GM12878 (cell line): ENCODE results near the gene KATNA1. TPM values are rescaled to one million over a fixed set of nuclear protein-coding genes. Genes with fewer than 3 reads are reported as not detected.

Experiments
- ATAC-seq: fragments of 200-7000 bp; cut with Tn5 transposase; 3 replicates; pipeline ENCODE4 v1.9.1; 2020; ENCODE audit warnings: mild to moderate bottlenecking, moderate library complexity
- BruUV-seq: library from RNA; stranded (reverse); fragments of 400-500 nt; replicated peaks from 2 replicates; lab custom pipeline; 2021; lab: Mats Ljungman, UMichigan
- CTCF ChIA-PET: fragments of 300-600 bp; sonication (Branson Sonifier 250); formaldehyde crosslinking; extraction: SDS; loops from one replicate; lab custom pipeline; 2021; ENCODE audit warnings: inconsistent platforms; lab: Yijun Ruan, JAX
- POLR2A ChIA-PET: fragments of 350-600 bp; formaldehyde crosslinking; extraction: SDS; loops from one replicate; lab custom pipeline; 2021; ENCODE audit warnings: inconsistent platforms; lab: Charles Lee
- RAD21 ChIA-PET: fragments of 300-600 bp; sonication (Branson Sonifier 250); formaldehyde crosslinking; loops from one replicate; lab custom pipeline; 2023; ENCODE audit warnings: antibody characterized with exemption; ENCODE audit not compliant: unreplicated experiment; lab: Charles Lee
- SMC1A ChIA-PET: fragments of 300-600 bp; sonication (Branson Sonifier 250); formaldehyde crosslinking; loops from one replicate; lab custom pipeline; 2023; ENCODE audit not compliant: unreplicated experiment, uncharacterized antibody; lab: Charles Lee
- DNase-seq: peaks from one replicate; pipeline ENCODE4 v3.0.0-alpha.2; 2011; ENCODE audit warnings: low read depth, low spot score
- FAIRE-seq: peaks from 3 replicates; lab custom pipeline; 2011; peaks lifted over from hg19 to GRCh38; lab: Jason Lieb, UNC
- H2AFZ ChIP-seq: 2 replicates; pipeline ENCODE4 v1.6.0; 2011; ENCODE audit warnings: low read depth, low read length, control low read depth; ENCODE audit not compliant: control insufficient read depth
- H3K27ac ChIP-seq: 2 replicates; pipeline ENCODE4 v1.5.1; 2011; ENCODE audit warnings: control low read depth; ENCODE audit not compliant: control insufficient read depth, insufficient read depth
- H3K27me3 ChIP-seq, 2 experiments: replicated peaks in 1 of 2; 2 replicates each; pipeline versions ENCODE4 v1.6.0 to v1.6.1; 2011; ENCODE audit warnings: low read length in 1 of 2; ENCODE audit not compliant: control insufficient read depth in 2 of 2, insufficient read depth in 2 of 2
- H3K36me3 ChIP-seq, 2 experiments: 2 replicates each; pipeline ENCODE4 v1.5.1; 2011; ENCODE audit warnings: low read length in 1 of 2; ENCODE audit not compliant: control insufficient read depth in 2 of 2, insufficient read depth in 2 of 2
- H3K4me1 ChIP-seq: 2 replicates; pipeline ENCODE4 v1.6.1; 2011; ENCODE audit warnings: mild to moderate bottlenecking, low read length, moderate library complexity, mixed read lengths; ENCODE audit not compliant: control insufficient read depth, insufficient read depth
- H3K4me2 ChIP-seq: 2 replicates; pipeline ENCODE4 v1.6.0; 2011; ENCODE audit warnings: control low read depth; ENCODE audit not compliant: control insufficient read depth, insufficient read depth
- H3K4me3 ChIP-seq: fragments of 200-600 bp; sonication (generic); 2 replicates; pipeline ENCODE4 v1.5.1; 2016
- H3K79me2 ChIP-seq: 2 replicates; pipeline ENCODE4 v1.6.0; 2011; ENCODE audit warnings: low read length; ENCODE audit not compliant: control insufficient read depth, insufficient read depth
- H3K9ac ChIP-seq: 2 replicates; pipeline ENCODE4 v1.8.0; 2011; ENCODE audit warnings: low read length, control low read depth, mixed read lengths; ENCODE audit not compliant: control insufficient read depth, insufficient read depth
- H3K9me3 ChIP-seq: replicated peaks from 3 replicates; pipeline ENCODE4 v1.5.1; 2011; ENCODE audit warnings: mild to moderate bottlenecking, low read length; ENCODE audit not compliant: control insufficient read depth, insufficient read depth
- H4K20me1 ChIP-seq: 2 replicates; pipeline ENCODE4 v1.6.0; 2011; ENCODE audit not compliant: control insufficient read depth, insufficient read depth
- BCL11A ChIP-seq: IDR thresholded peaks from 2 replicates; pipeline ENCODE4 v1.6.1; 2011; ENCODE audit warnings: low read depth, low read length
- CREM ChIP-seq: IDR thresholded peaks from 2 replicates; pipeline ENCODE4 v1.6.1; 2014; ENCODE audit warnings: antibody characterized with exemption, low read depth
- EED ChIP-seq: sonication (generic); IDR thresholded peaks from 2 replicates; pipeline ENCODE4 v1.6.1; 2016; ENCODE audit warnings: antibody characterized with exemption, low read depth
- IRF4 ChIP-seq: IDR thresholded peaks from 2 replicates; pipeline ENCODE4 v1.6.1; 2011; ENCODE audit warnings: low read depth, low read length
- JUNB ChIP-seq: IDR thresholded peaks from 2 replicates; pipeline ENCODE4 v1.6.1; 2016; ENCODE audit warnings: antibody characterized with exemption, mild to moderate bottlenecking
- KAT2A ChIP-seq: conservative IDR thresholded peaks from 2 replicates; pipeline ENCODE4 v1.6.1; 2011; ENCODE audit warnings: low read depth, low read length; ENCODE audit not compliant: control insufficient read depth
- KDM1A ChIP-seq: fragments of 200-600 bp; sonication (generic); IDR thresholded peaks from 2 replicates; pipeline ENCODE4 v1.6.1; 2016; ENCODE audit warnings: borderline replicate concordance
- NFIC ChIP-seq: IDR thresholded peaks from 2 replicates; pipeline ENCODE4 v1.6.1; 2012; ENCODE audit warnings: low read depth, mild to moderate bottlenecking, inconsistent platforms, low read length, moderate library complexity
- RUNX3 ChIP-seq: IDR thresholded peaks from 2 replicates; pipeline ENCODE4 v1.6.1; 2012; ENCODE audit warnings: low read length, inconsistent platforms
- SPI1 ChIP-seq: IDR thresholded peaks from 2 replicates; pipeline ENCODE4 v1.6.1; 2011; ENCODE audit warnings: low read depth, mild to moderate bottlenecking, low read length, moderate library complexity, borderline replicate concordance; ENCODE audit not compliant: insufficient read depth
- WGBS: methylation state at CpG from one replicate; pipeline ENCODE4 v1.1.6; 2016; ENCODE audit warnings: low lambda C conversion rate; ENCODE audit not compliant: insufficient replicate concordance, insufficient coverage; ENCODE audit errors: missing lambda C conversion rate; 5-methylcytosine and 5-hydroxymethylcytosine counted together
- in situ Hi-C: fragments of 300-500 bp; cut with MboI; formaldehyde crosslinking; loops from 9 replicates; pipeline ENCODE4 v1.14.3; 2018; ENCODE audit warnings: mixed read lengths
- intact Hi-C: fragments of 100-400 bp; cut with micrococcal nuclease; formaldehyde crosslinking; loops from one replicate; pipeline ENCODE4 v1.14.2; 2022; ENCODE audit not compliant: unreplicated experiment
- polyA plus RNA-seq, 11 experiments: library from polyadenylated mRNA; depleted of rRNA in 4 of 11; unstranded in 6 of 11; stranded (reverse) in 5 of 11; fragments of >200 nt; fragmentation: Nextera tagmentation in 4 of 11; fragmentation: Illumina TruSeq in 1 of 11; extraction: Ambion mirVana in 4 of 11; extraction: Trizol in 1 of 11; gene quantifications; 1 replicate in 1 of 11; 2 replicates in 10 of 11; pipeline versions ENCODE4 v1.2.1 to v1.2.3, GENCODE V29; 2011 to 2016; ENCODE audit warnings: inconsistent platforms in 2 of 11, missing spikeins in 2 of 11, low read depth in 1 of 11
- total RNA-seq, 4 experiments: library from RNA; depleted of rRNA in 3 of 4; stranded (reverse); fragments of >200 nt in 3 of 4; fragmentation: Illumina TruSeq in 1 of 4; extraction: Trizol in 1 of 4; gene quantifications; 2 replicates each; pipeline versions ENCODE4 v1.2.1 to v1.2.3, GENCODE V29; 2013 to 2021
- TF ChIP-seq, protein P1 (sequence below): fragments of 450-650 bp; formaldehyde crosslinking; IDR thresholded peaks from 2 replicates; pipeline ENCODE4 v1.5.0; 2022; ENCODE audit warnings: mild to moderate bottlenecking, missing genetic modification characterization
- TF ChIP-seq, protein P2 (sequence below): IDR thresholded peaks from 2 replicates; pipeline ENCODE4 v1.6.1; 2012; ENCODE audit warnings: low read length, inconsistent platforms

Gene KATNA1
- total and polyA plus RNA-seq, 10 of the 15 experiments (the other 5 are each of a cell fraction or from before 2014, with no cell fraction given): 15.4 to 35.3 (median 25.1) TPM

DNA sequence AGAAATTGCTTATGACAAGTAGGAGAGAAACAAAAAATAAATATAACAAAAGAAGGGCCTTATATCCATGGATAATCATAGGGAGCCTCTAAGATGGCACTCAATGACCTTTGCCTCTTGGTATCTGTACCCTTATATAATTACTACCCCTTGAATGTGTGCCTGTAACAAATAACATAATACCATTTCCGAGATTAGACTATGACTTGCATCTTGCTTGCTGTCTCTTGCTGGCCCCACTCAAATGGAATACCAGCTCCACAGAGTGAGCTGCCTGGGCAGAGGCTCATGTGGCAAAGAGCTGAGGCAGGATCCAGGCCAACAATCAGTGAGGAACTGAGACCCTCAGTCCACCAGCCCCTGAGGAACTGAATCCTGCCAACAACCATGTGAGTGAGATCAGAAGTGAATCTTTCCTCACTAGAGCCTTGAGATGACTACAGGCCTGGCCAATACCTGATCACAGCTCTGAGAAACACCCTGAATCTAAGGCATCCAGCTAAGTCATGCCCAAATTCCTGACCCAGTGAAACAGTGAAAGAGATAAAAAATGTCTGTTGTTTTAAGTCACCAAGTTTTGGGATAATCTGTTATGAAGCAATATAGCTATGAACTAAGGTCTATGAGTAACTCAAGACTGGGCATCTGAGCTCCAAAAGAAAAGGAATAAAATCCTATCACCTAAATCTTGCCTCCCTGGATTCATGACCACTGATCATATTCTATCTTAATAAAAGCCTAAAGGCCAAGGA is 5.5 kb downstream of the KATNA1 start:
- Histone ChIP-seq H3K4me1 (peaks cover 6% of the 10 kb centered on the region; the same call in 1 of the 2 replicates), H3K4me3 (no peak overlapping the region), H3K27me3 (no peaks in the 10 kb centered on the region), H3K4me2 (peak overlapping the region; percentile 49), H3K27ac (peak overlapping the region; percentile 31; the same call in 1 of the 2 replicates), H3K9ac (peak overlapping the region; percentile 15; the same call in 1 of the 2 replicates), H3K9me3 (no peaks in the 10 kb centered on the region; the same call in 1 of the 3 replicates), H3K36me3 (no peaks in the 10 kb centered on the region; a peak in 1 of 4 replicates), H4K20me1 (no peaks in the 10 kb centered on the region), H3K79me2 (peaks cover 50% of the 10 kb centered on the region), H2AFZ (no peak overlapping the region)
- ChIA-PET CTCF (interaction anchor here (1.2 to 1.6 kb wide), 2 partner anchors 13 to 18 kb away, joined by 4 to 5 read pairs; no protein-coding TSS in a partner anchor), POLR2A (interaction anchor here (0.7 to 1.2 kb wide), 2 partner anchors 13 to 76 kb away, joined by 3 to 6 read pairs; no protein-coding TSS in a partner anchor), RAD21 (no interaction called here), SMC1A (interaction anchor here (0.7 to 1.9 kb wide), 8 partner anchors 10 to 78 kb away, joined by 3 to 5 read pairs (median 4); no protein-coding TSS in a partner anchor)
- FAIRE-seq: no peak
- no peak for DNase-seq
- TF ChIP-seq RUNX3 (0 out of 2 replicates have a peak, but pooled peaks have one; percentile 21), IRF4 (peak; percentile 74), KDM1A (no peak), NFIC (peak; percentile 41; the same call in 1 of the 2 replicates), KAT2A (no peak), BCL11A (0 out of 2 replicates have a peak, but pooled peaks have one; percentile 38), JUNB (peak; percentile 45; the same call in 1 of the 2 replicates), CREM (0 out of 2 replicates have a peak, but pooled peaks have one; percentile 59), EED (peak; percentile 47; the same call in 1 of the 2 replicates), SPI1 (peak; percentile 93)
- TF ChIP-seq, protein P1, sequence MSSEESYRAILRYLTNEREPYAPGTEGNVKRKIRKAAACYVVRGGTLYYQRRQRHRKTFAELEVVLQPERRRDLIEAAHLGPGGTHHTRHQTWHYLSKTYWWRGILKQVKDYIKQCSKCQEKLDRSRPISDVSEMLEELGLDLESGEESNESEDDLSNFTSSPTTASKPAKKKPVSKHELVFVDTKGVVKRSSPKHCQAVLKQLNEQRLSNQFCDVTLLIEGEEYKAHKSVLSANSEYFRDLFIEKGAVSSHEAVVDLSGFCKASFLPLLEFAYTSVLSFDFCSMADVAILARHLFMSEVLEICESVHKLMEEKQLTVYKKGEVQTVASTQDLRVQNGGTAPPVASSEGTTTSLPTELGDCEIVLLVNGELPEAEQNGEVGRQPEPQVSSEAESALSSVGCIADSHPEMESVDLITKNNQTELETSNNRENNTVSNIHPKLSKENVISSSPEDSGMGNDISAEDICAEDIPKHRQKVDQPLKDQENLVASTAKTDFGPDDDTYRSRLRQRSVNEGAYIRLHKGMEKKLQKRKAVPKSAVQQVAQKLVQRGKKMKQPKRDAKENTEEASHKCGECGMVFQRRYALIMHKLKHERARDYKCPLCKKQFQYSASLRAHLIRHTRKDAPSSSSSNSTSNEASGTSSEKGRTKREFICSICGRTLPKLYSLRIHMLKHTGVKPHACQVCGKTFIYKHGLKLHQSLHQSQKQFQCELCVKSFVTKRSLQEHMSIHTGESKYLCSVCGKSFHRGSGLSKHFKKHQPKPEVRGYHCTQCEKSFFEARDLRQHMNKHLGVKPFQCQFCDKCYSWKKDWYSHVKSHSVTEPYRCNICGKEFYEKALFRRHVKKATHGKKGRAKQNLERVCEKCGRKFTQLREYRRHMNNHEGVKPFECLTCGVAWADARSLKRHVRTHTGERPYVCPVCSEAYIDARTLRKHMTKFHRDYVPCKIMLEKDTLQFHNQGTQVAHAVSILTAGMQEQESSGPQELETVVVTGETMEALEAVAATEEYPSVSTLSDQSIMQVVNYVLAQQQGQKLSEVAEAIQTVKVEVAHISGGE: no peak
- TF ChIP-seq, protein P2, sequence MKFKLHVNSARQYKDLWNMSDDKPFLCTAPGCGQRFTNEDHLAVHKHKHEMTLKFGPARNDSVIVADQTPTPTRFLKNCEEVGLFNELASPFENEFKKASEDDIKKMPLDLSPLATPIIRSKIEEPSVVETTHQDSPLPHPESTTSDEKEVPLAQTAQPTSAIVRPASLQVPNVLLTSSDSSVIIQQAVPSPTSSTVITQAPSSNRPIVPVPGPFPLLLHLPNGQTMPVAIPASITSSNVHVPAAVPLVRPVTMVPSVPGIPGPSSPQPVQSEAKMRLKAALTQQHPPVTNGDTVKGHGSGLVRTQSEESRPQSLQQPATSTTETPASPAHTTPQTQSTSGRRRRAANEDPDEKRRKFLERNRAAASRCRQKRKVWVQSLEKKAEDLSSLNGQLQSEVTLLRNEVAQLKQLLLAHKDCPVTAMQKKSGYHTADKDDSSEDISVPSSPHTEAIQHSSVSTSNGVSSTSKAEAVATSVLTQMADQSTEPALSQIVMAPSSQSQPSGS: peak; percentile 36; the same call in 1 of the 2 replicates
- BruUV-seq: no TSS peak
- WGBS: 46% methylated on average over 1 of the region's 1 CpG
- intact Hi-C loops: no loop called here
- ATAC-seq: peak; percentile 76
- in situ Hi-C loops: no loop called here
